SK-N-SH (cell line): Measurements from ENCODE around the gene ETHE1.

Source experiments
- FOSL2 ChIP-seq: IDR thresholded peaks from 2 replicates; pipeline ENCODE4 v1.4.0; 2012; ENCODE audit warnings: low read depth, mild to moderate bottlenecking, moderate library complexity, borderline replicate concordance
- IRF3 ChIP-seq: fragments of 150-350 bp; IDR thresholded peaks from 2 replicates; pipeline ENCODE4 v1.6.1; 2016; ENCODE audit warnings: mild to moderate bottlenecking, low read depth, low read length
- MEF2A ChIP-seq: IDR thresholded peaks from 2 replicates; pipeline ENCODE4 v1.4.0; 2012; ENCODE audit warnings: low read depth, borderline replicate concordance
- RAD21 ChIP-seq: IDR thresholded peaks from 2 replicates; pipeline ENCODE4 v1.6.1; 2012; ENCODE audit warnings: mild to moderate bottlenecking, low read length
- RCOR1 ChIP-seq: fragments of 150-350 bp; IDR thresholded peaks from 2 replicates; pipeline ENCODE4 v1.6.1; 2017; ENCODE audit warnings: antibody characterized with exemption, low read length
- REST ChIP-seq: IDR thresholded peaks from 2 replicates; pipeline ENCODE4 v1.6.1; 2012; ENCODE audit warnings: mild to moderate bottlenecking, low read depth, low read length, moderate library complexity
- SIN3A ChIP-seq: IDR thresholded peaks from 2 replicates; pipeline ENCODE4 v1.6.1; 2012; ENCODE audit warnings: low read depth, mild to moderate bottlenecking, low read length, moderate library complexity, borderline replicate concordance
- TEAD4 ChIP-seq: IDR thresholded peaks from 2 replicates; pipeline ENCODE4 v1.4.0; 2012; ENCODE audit warnings: mild to moderate bottlenecking, borderline replicate concordance; ENCODE audit not compliant: insufficient read depth
- TF ChIP-seq, protein P1 (sequence below): IDR thresholded peaks from 2 replicates; pipeline ENCODE4; 2012
- TF ChIP-seq, protein P2 (sequence below): fragments of 200-600 bp; sonication (generic); IDR thresholded peaks from 2 replicates; pipeline ENCODE4 v1.6.1; 2017; ENCODE audit warnings: antibody characterized with exemption, mild to moderate bottlenecking, moderate library complexity

- TF ChIP-seq, protein P1, sequence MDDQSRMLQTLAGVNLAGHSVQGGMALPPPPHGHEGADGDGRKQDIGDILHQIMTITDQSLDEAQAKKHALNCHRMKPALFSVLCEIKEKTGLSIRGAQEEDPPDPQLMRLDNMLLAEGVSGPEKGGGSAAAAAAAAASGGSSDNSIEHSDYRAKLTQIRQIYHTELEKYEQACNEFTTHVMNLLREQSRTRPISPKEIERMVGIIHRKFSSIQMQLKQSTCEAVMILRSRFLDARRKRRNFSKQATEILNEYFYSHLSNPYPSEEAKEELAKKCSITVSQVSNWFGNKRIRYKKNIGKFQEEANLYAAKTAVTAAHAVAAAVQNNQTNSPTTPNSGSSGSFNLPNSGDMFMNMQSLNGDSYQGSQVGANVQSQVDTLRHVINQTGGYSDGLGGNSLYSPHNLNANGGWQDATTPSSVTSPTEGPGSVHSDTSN, result no peak
- TF ChIP-seq FOSL2, result no peak
- TF ChIP-seq, protein P2, sequence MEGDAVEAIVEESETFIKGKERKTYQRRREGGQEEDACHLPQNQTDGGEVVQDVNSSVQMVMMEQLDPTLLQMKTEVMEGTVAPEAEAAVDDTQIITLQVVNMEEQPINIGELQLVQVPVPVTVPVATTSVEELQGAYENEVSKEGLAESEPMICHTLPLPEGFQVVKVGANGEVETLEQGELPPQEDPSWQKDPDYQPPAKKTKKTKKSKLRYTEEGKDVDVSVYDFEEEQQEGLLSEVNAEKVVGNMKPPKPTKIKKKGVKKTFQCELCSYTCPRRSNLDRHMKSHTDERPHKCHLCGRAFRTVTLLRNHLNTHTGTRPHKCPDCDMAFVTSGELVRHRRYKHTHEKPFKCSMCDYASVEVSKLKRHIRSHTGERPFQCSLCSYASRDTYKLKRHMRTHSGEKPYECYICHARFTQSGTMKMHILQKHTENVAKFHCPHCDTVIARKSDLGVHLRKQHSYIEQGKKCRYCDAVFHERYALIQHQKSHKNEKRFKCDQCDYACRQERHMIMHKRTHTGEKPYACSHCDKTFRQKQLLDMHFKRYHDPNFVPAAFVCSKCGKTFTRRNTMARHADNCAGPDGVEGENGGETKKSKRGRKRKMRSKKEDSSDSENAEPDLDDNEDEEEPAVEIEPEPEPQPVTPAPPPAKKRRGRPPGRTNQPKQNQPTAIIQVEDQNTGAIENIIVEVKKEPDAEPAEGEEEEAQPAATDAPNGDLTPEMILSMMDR, result no peak
- TF ChIP-seq RAD21, result no peak
- TF ChIP-seq IRF3, result no peak
- TF ChIP-seq RCOR1, result no peak
- no peak for TF ChIP-seq SIN3A
- no peak for TF ChIP-seq MEF2A
- TF ChIP-seq REST, result no peak
- no peak for TF ChIP-seq TEAD4
Observed at GRCh38 chr19:43552616-43553015, 25.6 kb upstream of the ETHE1 start.
